ACC112 (cell line): Measurements from ENCODE around the gene PINLYP.
"Not testable (repeated sequence)": the region's sequence is repeated elsewhere in the genome, so short reads cannot be mapped to it uniquely, and the experiment has no call there.

Experiments
- H2AFZ ChIP-seq: fragments of 200-600 bp; sonication (generic); one replicate; pipeline ENCODE4 v1.6.0; 2017; ENCODE audit warnings: antibody characterized with exemption, low read length; ENCODE audit not compliant: unreplicated experiment
- H3K27ac ChIP-seq: fragments of 200-600 bp; sonication (generic); 2 replicates; pipeline ENCODE4 v1.5.1; 2014; ENCODE audit warnings: low read depth, mild to moderate bottlenecking, antibody characterized with exemption, low read length, moderate library complexity
- H3K27me3 ChIP-seq: fragments of 200-600 bp; sonication (generic); 2 replicates; pipeline ENCODE4 v1.6.1; 2014; ENCODE audit warnings: mild to moderate bottlenecking, antibody characterized with exemption, low read length, moderate library complexity, mixed read lengths; ENCODE audit not compliant: insufficient read depth
- H3K36me3 ChIP-seq: fragments of 200-600 bp; sonication (generic); 2 replicates; pipeline ENCODE4 v1.6.1; 2016; ENCODE audit warnings: mild to moderate bottlenecking, antibody characterized with exemption, low read length, moderate library complexity, mixed read lengths; ENCODE audit not compliant: insufficient read depth
- H3K4me1 ChIP-seq: fragments of 200-600 bp; sonication (generic); one replicate; pipeline ENCODE4 v1.6.1; 2016; ENCODE audit warnings: low read length, mixed read lengths; ENCODE audit not compliant: insufficient read depth, unreplicated experiment, control insufficient read depth
- H3K4me3 ChIP-seq: fragments of 200-600 bp; sonication (generic); 2 replicates; pipeline ENCODE4 v1.5.1; 2014; ENCODE audit warnings: mild to moderate bottlenecking, low read depth, low read length
- H3K79me2 ChIP-seq: fragments of 200-600 bp; sonication (generic); one replicate; pipeline ENCODE4 v1.6.0; 2016; ENCODE audit warnings: low read length; ENCODE audit not compliant: control insufficient read depth, unreplicated experiment, insufficient read depth

PINLYP gene

DNA sequence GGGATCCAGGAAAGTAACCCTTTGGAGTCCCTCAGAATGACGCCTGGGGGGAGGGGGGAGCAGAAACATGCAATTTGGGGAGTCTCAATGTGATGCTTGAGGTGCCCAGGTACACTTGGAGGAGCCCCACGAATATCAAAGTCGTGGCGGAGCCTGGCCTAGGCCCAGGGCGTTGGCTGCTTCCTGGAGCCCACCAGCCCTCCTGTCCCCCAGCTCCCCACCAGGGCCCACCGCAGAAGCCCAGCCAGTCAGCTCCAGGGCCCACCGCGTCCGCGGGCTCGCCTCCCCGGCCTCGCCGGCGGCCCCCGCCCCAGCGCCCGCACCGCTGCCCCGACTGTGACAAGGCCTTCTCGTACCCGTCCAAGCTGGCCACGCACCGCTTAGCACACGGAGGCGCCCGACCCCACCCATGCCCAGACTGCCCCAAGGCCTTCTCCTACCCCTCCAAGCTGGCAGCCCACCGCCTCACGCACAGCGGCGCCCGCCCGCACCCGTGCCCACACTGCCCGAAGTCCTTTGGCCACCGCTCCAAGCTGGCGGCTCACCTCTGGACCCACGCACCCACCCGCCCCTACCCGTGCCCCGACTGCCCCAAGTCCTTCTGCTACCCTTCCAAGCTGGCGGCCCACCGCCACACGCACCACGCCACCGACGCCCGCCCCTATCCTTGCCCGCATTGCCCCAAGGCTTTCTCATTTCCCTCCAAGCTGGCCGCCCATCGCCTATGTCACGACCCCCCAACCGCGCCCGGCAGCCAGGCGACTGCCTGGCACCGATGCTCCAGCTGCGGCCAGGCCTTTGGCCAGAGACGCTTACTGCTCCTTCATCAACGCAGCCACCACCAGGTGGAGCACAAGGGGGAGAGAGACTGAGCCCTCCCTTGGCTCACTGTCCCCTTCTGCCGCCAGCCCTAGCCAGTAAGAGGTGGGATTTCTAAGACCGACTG lies 40.5 kb upstream of the PINLYP start:
- Histone ChIP-seq H3K36me3 (peaks cover 11% of the 10 kb centered on the region), H3K4me1 (peaks cover 3% of the 10 kb centered on the region), H2AFZ (no peak overlapping the region), H3K4me3 (no peak overlapping the region), H3K27me3 (no peaks in the 10 kb centered on the region), H3K27ac (0 out of 2 replicates have a peak overlapping the region, but pooled peaks have one; percentile 14), H3K79me2 (no peaks in the 10 kb centered on the region)

GRCh38 chr19:43538922-43539321 lies 36.7 kb upstream of the PINLYP start:
- Histone ChIP-seq H3K27me3 (no peaks in the 10 kb centered on the region), H3K27ac (no peak overlapping the region), H3K4me1 (no peaks in the 10 kb centered on the region), H3K36me3 (peaks cover 11% of the 10 kb centered on the region), H3K79me2 (no peaks in the 10 kb centered on the region), H3K4me3 (no peak overlapping the region), H2AFZ (no peak overlapping the region)

DNA sequence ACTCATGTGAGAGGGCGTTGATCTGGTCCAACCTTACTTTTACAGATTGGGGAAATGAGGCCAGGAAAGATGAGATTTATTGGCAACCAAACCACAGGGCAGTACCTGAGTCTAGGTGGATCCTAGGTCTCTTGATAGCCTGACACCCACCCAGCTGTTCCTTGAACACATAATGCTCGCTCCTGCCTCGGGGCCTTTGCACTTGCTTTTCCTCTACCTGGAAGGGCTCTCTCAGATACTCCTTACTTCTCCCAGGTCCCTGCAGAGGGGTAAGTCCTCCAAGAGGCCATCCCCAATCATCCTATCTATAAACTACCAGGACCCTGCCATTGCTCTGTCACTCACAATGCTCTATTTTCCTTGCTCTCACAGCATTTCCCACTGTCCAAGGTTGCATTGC lies 35.2 kb upstream of the PINLYP start:
- Histone ChIP-seq H3K4me1 (no peaks in the 10 kb centered on the region), H3K27ac (no peak overlapping the region), H3K36me3 (peaks cover 11% of the 10 kb centered on the region), H3K27me3 (no peaks in the 10 kb centered on the region), H2AFZ (no peak overlapping the region), H3K4me3 (no peak overlapping the region), H3K79me2 (no peaks in the 10 kb centered on the region)

GRCh38 chr19:43541920-43542650 lies 33.5 kb upstream of the PINLYP start:
- peaks cover 11% of the 10 kb centered on the region for H3K36me3 ChIP-seq
- no peaks in the 10 kb centered on the region for H3K79me2 ChIP-seq
- H3K4me3 ChIP-seq, result no peak overlapping the region

GRCh38 chr19:43544077-43544476 lies 31.5 kb upstream of the PINLYP start:
- Histone ChIP-seq H3K36me3 (peaks cover 2% of the 10 kb centered on the region), H3K4me1 (no peaks in the 10 kb centered on the region), H3K79me2 (no peaks in the 10 kb centered on the region), H2AFZ (no peak overlapping the region), H3K4me3 (no peak overlapping the region), H3K27ac (no peak overlapping the region), H3K27me3 (no peaks in the 10 kb centered on the region)

More at GRCh38 chr19:43541920-43542650, 33.5 kb upstream of the PINLYP start:
- Histone ChIP-seq H3K4me1 (no peaks in the 10 kb centered on the region), H3K27ac (no peak overlapping the region), H2AFZ (no peak overlapping the region), H3K27me3 (no peaks in the 10 kb centered on the region)

DNA sequence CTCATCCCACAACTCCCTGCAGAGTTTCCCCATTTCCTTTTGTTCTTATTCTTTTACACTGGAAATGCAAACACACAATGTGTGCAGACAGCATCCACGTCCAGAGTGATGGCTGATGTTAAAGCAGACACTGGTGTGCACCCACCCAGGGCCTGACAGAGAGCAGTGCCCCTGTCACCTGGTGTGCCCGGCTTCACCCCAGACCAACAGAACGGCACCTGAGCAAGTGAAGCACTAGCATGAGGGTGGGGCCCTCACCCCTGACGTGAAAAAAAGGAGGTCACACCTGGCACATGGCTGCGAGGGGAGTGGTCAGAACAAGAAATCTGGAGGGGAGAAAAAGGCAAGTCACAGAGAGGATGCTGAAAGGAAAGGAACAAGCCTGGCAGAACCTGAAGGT lies 30.3 kb upstream of the PINLYP start:
- H3K27me3 ChIP-seq, result no peaks in the 10 kb centered on the region
- H3K4me3 ChIP-seq, result no peak overlapping the region
- no peak overlapping the region for H3K27ac ChIP-seq
- no peaks in the 10 kb centered on the region for H3K36me3 ChIP-seq
- H3K4me1 ChIP-seq, result no peaks in the 10 kb centered on the region
- H2AFZ ChIP-seq, result no peak overlapping the region
- no peaks in the 10 kb centered on the region for H3K79me2 ChIP-seq

GRCh38 chr19:43545981-43546380 lies 29.6 kb upstream of the PINLYP start:
- Histone ChIP-seq H3K27ac (no peak overlapping the region), H2AFZ (no peak overlapping the region), H3K4me3 (no peak overlapping the region), H3K27me3 (no peaks in the 10 kb centered on the region), H3K79me2 (no peaks in the 10 kb centered on the region), H3K36me3 (no peaks in the 10 kb centered on the region), H3K4me1 (no peaks in the 10 kb centered on the region)

DNA sequence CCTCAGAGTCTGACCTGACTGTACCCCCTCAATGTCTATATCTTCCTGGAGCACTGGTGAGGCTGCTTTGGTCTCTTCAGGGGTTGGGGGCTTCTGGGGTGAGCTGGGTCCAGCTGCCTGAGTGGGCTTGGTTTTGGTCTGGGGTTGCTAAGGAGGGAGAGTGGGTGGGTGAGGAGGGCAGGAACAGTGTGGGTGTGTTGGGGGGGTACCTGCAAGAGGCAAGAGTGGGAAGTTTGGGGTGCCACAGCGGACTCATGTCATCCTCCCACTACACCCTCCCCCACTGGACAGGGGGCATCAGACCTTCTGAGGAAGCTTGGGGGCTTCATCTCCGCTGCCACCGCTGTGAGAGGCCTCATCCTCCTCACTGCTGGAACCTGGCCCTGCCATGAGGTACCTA lies 29.0 kb upstream of the PINLYP start:
- H3K27ac ChIP-seq, result no peak overlapping the region
- H3K79me2 ChIP-seq, result no peaks in the 10 kb centered on the region
- no peak overlapping the region for H3K4me3 ChIP-seq
- no peaks in the 10 kb centered on the region for H3K27me3 ChIP-seq
- no peak overlapping the region for H2AFZ ChIP-seq
- no peaks in the 10 kb centered on the region for H3K4me1 ChIP-seq
- H3K36me3 ChIP-seq, result no peaks in the 10 kb centered on the region

GRCh38 chr19:43547926-43548325 lies 27.7 kb upstream of the PINLYP start:
- H2AFZ ChIP-seq, H3K27me3 ChIP-seq, H3K36me3 ChIP-seq, H3K27ac ChIP-seq, H3K79me2 ChIP-seq, H3K4me3 ChIP-seq, H3K4me1 ChIP-seq: not testable (repeated sequence)

GRCh38 chr19:43548706-43549105 lies 26.9 kb upstream of the PINLYP start:
- no peak overlapping the region for H3K27ac ChIP-seq
- no peak overlapping the region for H2AFZ ChIP-seq
- H3K4me3 ChIP-seq, result no peak overlapping the region
- H3K4me1 ChIP-seq, result no peaks in the 10 kb centered on the region
- no peaks in the 10 kb centered on the region for H3K79me2 ChIP-seq
- H3K27me3 ChIP-seq, result no peaks in the 10 kb centered on the region
- H3K36me3 ChIP-seq, result no peaks in the 10 kb centered on the region
